ENCODE data around the gene ZBTB47.

Gene ZBTB47

GRCh38 chr3:42653303-42653559, 266 bp upstream of the ZBTB47 start:
- no peak for DNase-seq

- no peak for DNase-seq
These were observed 1.1 kb downstream of the ZBTB47 start for GRCh38 chr3:42654331-42655201.

- DNase-seq, result no peak
These were observed 1.9 kb downstream of the ZBTB47 start for GRCh38 chr3:42655331-42655888.

- DNase-seq, result no peak
These were observed 2.6 kb downstream of the ZBTB47 start for GRCh38 chr3:42655980-42656679.

- no peak for DNase-seq
These were observed 3.4 kb downstream of the ZBTB47 start for GRCh38 chr3:42656680-42657610.

- DNase-seq, result no peak
These were observed 4.2 kb downstream of the ZBTB47 start for GRCh38 chr3:42657675-42658074.

DNA sequence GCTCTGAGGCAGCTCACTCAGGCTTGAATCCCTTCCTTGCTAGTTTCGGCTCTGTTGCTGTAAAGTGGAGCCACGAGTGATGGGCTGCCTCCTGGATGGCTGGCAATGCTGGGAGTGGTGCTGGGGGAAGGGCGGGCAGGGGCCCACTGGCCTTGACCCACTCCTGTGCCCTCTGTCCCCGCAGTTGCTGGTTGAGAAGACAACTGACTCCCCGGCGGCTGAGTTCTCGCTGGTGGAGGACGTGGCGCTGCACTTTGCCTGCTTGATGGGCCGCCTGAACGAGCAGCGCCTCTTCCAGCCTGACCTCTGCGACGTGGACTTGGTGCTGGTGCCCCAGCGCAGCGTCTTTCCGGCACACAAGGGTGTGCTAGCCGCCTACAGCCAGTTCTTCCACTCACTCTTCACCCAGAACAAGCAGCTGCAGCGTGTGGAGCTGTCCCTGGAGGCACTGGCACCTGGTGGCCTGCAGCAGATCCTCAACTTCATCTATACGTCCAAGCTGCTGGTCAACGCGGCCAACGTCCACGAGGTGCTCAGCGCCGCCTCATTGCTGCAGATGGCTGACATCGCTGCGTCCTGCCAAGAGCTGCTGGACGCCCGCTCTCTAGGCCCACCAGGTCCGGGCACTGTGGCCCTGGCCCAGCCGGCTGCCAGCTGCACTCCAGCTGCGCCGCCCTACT, 4.7 kb downstream of the ZBTB47 start:
- no peak for DNase-seq

GRCh38 chr3:42658771-42659390, 5.4 kb downstream of the ZBTB47 start:
- DNase-seq, result no peak

DNA sequence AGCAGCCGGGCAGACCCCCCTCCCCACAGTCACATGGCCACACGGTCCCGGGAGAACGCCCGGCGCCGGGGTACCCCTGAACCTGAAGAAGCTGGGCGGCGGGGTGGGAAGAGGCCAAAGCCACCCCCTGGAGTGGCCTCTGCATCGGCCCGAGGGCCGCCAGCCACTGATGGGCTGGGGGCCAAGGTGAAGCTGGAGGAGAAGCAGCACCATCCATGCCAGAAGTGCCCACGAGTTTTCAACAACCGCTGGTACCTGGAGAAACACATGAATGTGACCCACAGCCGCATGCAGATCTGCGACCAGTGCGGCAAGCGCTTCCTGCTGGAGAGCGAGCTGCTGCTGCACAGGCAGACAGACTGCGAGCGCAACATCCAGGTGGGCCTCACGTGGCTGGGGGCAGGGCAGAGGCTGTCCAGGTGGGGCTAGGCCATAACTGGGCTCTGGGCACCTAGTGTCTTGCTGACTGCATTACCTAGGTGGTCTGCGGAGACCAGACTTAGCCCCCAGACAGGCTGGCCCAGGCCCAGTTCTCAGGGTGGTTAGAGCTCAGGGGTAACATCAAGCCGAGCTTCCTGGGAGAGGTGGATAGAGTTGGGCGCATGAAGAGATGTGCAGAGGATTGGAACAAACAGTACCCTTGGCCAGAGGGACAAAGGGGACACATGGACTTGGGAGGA, 6.1 kb downstream of the ZBTB47 start:
- DNase-seq, result no peak

DNA sequence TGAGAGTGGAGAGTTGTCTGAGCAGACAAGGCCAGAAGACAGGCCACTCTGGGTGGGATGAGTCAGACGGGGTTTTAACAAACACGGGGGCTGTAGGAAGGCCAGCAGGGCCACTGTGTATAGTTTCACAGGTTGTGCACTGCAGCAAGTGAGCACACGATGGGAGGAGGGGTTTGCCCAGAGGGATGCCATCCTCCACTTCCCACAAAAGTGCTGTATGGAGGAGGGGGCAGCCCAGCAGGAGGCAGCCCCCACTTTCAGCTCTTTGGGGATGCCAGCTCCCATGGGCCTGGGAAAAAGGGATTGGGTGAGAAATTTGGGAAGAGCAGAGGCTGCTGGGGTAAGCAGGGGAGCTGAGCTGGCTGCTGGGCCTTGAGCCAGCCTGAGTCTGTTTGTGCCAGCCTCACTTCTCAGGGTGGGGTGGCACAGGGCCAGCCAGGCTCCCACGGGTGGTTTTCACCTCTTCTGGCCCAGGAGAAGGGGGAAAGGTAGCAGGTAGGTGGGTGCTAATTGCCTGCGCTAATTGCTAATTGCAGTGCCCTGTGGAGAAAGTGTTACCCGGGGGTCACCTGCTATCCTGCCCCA, 6.7 kb downstream of the ZBTB47 start:
- no peak for DNase-seq

DNA sequence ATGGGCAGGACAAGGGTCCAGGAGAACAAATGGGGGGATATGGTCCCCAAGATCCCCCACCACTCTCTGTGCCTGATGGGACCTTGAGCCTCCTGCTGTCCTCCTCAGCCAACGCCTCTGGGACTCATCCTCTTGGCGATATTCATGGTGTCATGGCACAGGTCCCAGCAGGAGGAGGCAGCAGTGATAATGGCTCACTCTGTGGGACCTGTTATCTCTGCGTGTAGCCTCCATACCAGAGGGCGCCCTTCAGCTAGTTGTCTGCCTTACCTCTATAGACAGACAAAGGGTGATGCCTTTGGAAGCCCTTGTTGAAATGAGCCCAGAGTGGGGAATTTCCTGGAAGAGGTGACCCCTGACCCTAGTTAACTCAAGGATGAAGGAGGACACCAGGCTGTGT, 7.4 kb downstream of the ZBTB47 start:
- no peak for DNase-seq

- no peak for DNase-seq
These were observed 8.1 kb downstream of the ZBTB47 start for GRCh38 chr3:42661593-42662022.

GRCh38 chr3:42662037-42662812, 8.7 kb downstream of the ZBTB47 start:
- DNase-seq, result no peak

DNA sequence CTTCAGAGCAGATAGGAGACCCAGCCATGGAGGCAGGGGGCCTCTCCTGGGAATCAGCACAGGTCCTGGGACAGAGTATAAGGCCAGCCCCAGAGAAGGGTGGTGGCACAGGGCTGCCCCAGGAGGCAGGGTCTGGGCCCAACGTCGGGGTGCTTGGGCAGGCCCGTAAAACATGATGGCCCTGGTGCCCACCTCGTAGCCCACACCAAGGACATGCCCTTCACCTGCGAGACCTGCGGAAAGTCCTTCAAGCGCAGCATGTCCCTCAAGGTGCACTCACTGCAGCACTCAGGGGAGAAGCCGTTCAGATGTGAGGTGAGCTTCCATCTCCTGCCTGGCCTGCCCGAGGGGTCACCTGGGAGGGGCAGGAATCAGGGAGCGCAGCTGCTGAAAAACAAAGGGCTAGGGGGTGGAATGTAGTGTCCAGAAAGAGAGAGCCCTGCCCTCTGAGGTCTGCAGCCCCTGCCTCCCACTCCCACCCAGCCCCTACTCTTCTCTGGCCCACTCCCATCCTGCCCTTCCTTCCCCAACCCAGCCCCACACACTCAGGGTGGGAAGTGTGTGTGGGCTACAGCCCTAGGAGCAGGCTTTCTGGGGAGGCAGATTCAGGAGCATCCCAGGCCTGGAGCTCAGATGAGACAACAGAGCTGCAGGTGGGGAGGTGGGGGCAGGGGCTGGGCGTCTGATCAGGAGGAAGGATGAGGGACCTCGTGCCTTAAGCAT, 9.5 kb downstream of the ZBTB47 start:
- no peak for DNase-seq

DNA sequence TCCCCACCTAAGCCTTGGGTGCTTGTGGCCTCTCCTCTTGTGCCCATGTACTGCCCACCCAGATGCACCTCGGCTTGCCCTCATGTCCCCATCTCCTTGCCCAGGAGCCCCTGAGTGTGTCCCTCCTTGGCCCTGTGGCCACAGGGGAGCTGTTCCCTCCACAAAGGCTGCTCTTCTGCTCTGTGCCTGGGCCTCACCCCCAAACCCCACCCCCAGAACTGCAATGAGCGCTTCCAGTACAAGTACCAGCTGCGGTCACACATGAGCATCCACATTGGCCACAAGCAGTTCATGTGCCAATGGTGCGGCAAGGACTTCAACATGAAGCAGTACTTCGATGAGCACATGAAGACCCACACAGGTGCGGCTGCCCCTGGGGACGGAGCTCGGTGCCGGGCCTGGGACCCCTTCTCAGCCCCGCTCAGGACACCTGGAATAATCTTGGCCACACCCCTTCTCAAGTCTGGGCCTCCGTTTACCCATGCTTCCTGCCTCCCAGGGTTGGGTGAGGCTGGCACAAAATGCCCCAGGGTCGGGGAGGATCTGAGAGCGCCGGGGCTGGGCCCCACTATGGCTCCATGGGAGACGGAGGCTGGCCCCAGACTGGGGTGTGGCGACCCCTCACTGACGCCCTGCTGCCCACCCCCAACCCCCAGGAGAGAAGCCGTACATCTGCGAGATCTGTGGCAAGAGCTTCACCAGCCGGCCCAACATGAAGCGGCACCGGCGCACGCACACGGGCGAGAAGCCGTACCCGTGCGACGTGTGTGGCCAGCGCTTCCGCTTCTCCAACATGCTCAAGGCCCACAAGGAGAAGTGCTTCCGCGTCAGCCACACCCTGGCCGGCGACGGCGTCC, 10.3 kb downstream of the ZBTB47 start:
- DNase-seq, result no peak

DNA sequence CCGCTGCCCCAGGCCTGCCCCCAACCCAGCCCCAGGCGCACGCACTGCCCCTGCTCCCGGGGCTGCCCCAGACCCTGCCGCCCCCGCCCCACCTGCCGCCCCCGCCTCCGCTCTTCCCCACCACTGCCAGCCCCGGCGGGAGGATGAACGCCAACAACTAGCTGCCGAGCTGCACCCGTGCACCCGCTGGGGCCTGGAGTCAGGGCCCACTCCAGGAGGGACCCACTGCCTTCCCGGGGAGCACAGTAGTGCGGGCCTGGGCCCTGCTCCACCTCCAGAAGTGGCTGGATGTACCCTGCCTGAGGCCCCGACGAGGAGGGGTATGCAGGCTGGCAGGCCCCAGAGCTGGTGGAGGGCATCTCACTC, 10.9 kb downstream of the ZBTB47 start:
- DNase-seq, result no peak

- DNase-seq, result no peak
These were observed 11.8 kb downstream of the ZBTB47 start for GRCh38 chr3:42665050-42665878.

- no peak for DNase-seq
These were observed 12.5 kb downstream of the ZBTB47 start for GRCh38 chr3:42666022-42666421.
